Large intestine (tissue), 3 donors: ENCODE data around the gene NLRC5. TPM values are rescaled to one million over a fixed set of nuclear protein-coding genes. Genes with fewer than 3 reads are reported as not detected.

Experiments
- DNase-seq, 2 donors: peaks; one replicate each; pipeline versions ENCODE4 v3.0.0 to v3.0.0-alpha.2; 2013
- H3K27ac ChIP-seq: one replicate; pipeline ENCODE4 v1.5.1; 2013; ENCODE audit warnings: low read length
- H3K27me3 ChIP-seq: 2 replicates; pipeline ENCODE4 v1.6.1; 2013; ENCODE audit warnings: low read length; ENCODE audit not compliant: control insufficient read depth, insufficient read depth
- H3K36me3 ChIP-seq: 2 replicates; pipeline ENCODE4 v1.6.1; 2013; ENCODE audit warnings: low read length; ENCODE audit not compliant: control insufficient read depth, insufficient read depth
- H3K4me1 ChIP-seq: one replicate; pipeline ENCODE4 v1.6.1; 2013; ENCODE audit warnings: low read length; ENCODE audit not compliant: control insufficient read depth, insufficient read depth
- H3K4me3 ChIP-seq: one replicate; pipeline ENCODE4 v1.5.1; 2013; ENCODE audit warnings: low read length
- H3K9me3 ChIP-seq: one replicate; pipeline ENCODE4 v1.6.1; 2013; ENCODE audit warnings: mild to moderate bottlenecking, low read depth, low read length, moderate library complexity; ENCODE audit not compliant: control insufficient read depth
- WGBS: methylation state at CpG from one replicate; pipeline ENCODE4 v1.1.5; 2013; ENCODE audit warnings: low lambda C conversion rate; ENCODE audit not compliant: insufficient coverage; 5-methylcytosine and 5-hydroxymethylcytosine counted together
- polyA plus RNA-seq: library from polyadenylated mRNA; unstranded; fragments of 120-200 nt; gene quantifications from one replicate; pipeline ENCODE4 v1.2.1, GENCODE V29; 2013

NLRC5 gene
- polyA plus RNA-seq, 1 donor: 11.1 TPM

DNA sequence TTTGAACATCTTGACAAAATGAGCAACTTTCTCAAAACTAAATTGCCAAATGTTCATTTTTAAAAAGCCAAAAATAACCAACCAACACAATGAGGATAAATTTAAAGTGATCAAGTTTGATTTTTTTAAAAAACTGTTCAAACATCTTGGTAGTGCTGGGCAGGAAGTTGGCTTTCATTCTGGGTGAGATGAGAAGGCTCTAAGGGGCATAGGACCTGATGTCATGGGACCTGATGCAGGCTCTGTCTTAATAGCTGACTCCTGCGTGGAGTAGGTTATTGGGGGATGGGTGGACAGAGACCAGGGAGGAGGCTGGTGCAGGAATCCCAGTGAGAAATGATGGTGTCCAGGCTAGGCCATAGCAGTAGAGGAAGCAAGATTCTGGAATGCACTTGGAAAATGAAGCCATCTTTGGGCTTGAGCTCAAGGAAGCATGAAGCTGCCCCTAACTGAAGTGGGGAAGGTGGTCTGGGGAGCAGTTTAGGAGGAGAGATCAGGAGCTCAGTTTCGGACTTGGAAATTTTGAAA is 20.4 kb downstream of the NLRC5 start:
- Histone ChIP-seq H3K9me3 (no peaks in the 10 kb centered on the region), H3K36me3 (no peaks in the 10 kb centered on the region), H3K27me3 (no peaks in the 10 kb centered on the region), H3K27ac (no peak overlapping the region), H3K4me3 (no peak overlapping the region), H3K4me1 (no peaks in the 10 kb centered on the region)
- no peak for DNase-seq
- WGBS: no CpG with 5 or more reads among the region's 2 CpGs

DNA sequence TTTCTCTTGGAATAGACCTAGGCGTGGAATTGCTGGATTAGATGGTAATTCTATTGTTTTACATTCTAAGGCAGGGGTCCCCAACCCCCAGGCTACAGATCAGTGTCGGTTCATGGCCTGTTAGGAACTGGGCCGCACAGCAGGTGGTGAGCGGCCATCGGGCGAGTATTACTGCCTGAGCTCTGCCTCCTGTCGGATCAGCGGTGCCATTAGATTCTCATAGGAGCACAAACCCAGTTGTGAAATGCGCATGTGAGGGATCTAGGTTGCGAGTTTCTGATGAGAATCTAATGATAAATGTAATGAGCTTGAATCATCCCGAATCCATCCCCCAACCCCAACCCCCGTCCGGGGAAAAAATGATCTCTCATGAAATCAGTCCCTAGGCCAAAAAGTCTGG is 23.0 kb downstream of the NLRC5 start:
- Histone ChIP-seq H3K4me3 (no peak overlapping the region), H3K9me3 (no peaks in the 10 kb centered on the region), H3K27me3 (no peaks in the 10 kb centered on the region), H3K36me3 (no peaks in the 10 kb centered on the region), H3K4me1 (no peaks in the 10 kb centered on the region), H3K27ac (no peak overlapping the region)
- DNase-seq: no peak
- 90% methylated on average over 2 of the region's 13 CpGs for WGBS

DNA sequence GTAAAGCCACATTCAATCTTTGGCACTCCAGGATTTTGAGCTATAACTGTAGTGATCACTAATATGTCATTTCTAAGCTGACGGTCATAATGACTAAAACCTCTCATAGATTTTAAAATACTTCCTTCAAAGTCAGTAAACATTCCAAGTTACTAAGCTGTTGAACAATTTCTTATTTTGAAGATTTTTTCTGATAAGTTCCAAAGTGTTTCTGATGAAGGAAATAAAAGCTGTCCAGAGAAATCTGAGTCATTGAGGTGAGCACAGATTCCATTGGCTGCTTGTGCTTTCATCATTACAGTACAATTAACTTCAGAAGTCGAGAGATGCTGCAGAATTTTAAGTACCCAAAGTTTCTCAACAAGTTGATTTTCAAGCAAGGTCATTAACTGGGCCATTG is 23.9 kb downstream of the NLRC5 start:
- Histone ChIP-seq H3K4me3 (no peak overlapping the region), H3K27ac (no peak overlapping the region), H3K9me3 (no peaks in the 10 kb centered on the region), H3K27me3 (no peaks in the 10 kb centered on the region), H3K4me1 (no peaks in the 10 kb centered on the region), H3K36me3 (no peaks in the 10 kb centered on the region)
- no CpG with 5 or more reads among the region's 2 CpGs for whole genome bisulfite sequencing
- DNase-seq: no peak

DNA sequence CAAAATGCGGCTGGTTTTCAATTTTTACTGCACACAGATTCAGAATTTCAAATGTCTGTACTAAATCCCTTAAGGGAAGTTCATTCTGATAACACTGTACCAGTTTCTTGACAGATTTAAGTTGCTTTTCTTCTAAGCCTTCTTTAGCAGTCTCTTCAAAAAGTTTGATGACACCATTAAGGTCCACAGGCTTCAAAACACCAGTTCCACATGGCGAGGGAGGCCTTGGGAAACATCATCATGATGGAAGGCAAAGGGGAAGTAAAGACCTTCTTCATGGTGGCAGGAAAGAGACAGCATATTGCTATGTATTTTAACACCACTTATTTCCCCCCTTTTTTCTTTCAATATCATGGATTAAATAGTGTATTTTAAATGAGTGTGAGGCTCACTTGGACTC is 24.5 kb downstream of the NLRC5 start:
- Histone ChIP-seq H3K27ac (no peak overlapping the region), H3K4me3 (no peak overlapping the region), H3K27me3 (no peaks in the 10 kb centered on the region), H3K9me3 (no peaks in the 10 kb centered on the region), H3K36me3 (no peaks in the 10 kb centered on the region), H3K4me1 (no peaks in the 10 kb centered on the region)
- WGBS: no CpG with 5 or more reads among the region's 2 CpGs
- no peak for DNase-seq

DNA sequence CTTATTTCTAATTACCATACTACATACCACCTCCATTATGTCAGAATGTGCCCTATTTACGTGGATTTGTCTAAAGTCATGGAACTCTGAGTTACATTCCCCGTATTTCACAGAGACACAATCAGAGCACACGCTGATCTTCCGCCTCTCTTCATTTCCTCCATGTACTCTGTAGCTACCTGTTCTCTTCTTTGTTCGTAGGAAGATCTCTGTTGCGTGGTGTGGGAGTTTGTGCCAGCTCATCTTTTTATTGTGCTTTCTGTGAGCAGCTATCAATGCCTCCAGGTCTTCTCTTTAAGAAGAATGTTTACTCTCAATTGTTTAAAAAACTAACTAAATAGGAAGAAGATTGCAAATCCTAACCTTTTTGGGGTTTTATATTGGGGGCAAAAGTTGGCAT is 26.9 kb downstream of the NLRC5 start:
- no peaks in the 10 kb centered on the region for H3K27me3 ChIP-seq
- H3K27ac ChIP-seq: no peak overlapping the region
- WGBS: 96% methylated on average over 3 of the region's 6 CpGs
- DNase-seq: no peak
- H3K4me1 ChIP-seq: no peaks in the 10 kb centered on the region
- H3K4me3 ChIP-seq: no peak overlapping the region
- no peaks in the 10 kb centered on the region for H3K9me3 ChIP-seq
- peaks cover 4% of the 10 kb centered on the region for H3K36me3 ChIP-seq

DNA sequence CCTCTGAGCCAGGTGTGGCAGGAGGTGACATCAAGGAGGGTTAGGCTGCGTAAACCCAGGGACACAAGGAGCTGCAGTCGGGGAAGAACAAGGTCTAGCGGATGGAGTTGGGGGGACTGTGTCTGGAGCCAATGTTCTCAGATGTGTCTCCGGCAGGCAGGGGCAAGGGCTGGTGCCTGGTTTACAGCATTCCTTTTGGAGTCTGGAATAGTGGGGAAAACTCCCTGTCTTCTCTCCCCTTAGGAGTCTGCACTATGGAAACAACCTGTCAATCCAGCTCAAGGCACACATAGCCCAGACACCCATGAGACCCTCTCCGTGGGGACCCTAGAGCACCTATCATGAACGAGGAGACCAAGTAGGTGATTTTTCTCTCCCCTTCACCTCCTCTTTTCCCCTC is 27.5 kb downstream of the NLRC5 start:
- no peak overlapping the region for H3K27ac ChIP-seq
- H3K4me3 ChIP-seq: no peak overlapping the region
- no CpG with 5 or more reads among the region's 6 CpGs for WGBS
- no peak for DNase-seq
- no peaks in the 10 kb centered on the region for H3K9me3 ChIP-seq
- H3K27me3 ChIP-seq: no peaks in the 10 kb centered on the region
- H3K4me1 ChIP-seq: no peaks in the 10 kb centered on the region
- peaks cover 9% of the 10 kb centered on the region for H3K36me3 ChIP-seq

DNA sequence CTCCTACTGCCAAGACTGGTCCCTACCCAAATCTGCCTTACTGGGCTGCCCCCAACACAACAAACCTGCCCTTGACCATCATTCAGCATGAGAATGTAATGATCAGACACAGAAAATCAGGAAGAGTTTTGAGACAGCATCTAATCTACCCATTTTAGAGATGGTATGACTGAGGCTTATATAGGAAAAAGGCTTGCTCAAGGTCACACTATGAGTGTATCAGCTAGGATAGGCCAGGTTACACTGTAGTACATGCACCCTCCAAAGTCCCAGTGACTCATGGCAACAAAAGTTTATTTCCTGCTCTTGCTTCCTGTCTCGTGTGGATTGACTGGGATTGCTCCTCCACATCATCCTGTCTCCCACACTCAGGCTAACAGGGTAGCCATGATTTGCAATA is 27.9 kb downstream of the NLRC5 start:
- peaks cover 9% of the 10 kb centered on the region for H3K36me3 ChIP-seq
- H3K4me1 ChIP-seq: no peaks in the 10 kb centered on the region
- DNase-seq: no peak
- WGBS: 40% methylated on average over 1 of the region's 1 CpG
- H3K9me3 ChIP-seq: no peaks in the 10 kb centered on the region
- no peaks in the 10 kb centered on the region for H3K27me3 ChIP-seq
- H3K27ac ChIP-seq: no peak overlapping the region
- no peak overlapping the region for H3K4me3 ChIP-seq

DNA sequence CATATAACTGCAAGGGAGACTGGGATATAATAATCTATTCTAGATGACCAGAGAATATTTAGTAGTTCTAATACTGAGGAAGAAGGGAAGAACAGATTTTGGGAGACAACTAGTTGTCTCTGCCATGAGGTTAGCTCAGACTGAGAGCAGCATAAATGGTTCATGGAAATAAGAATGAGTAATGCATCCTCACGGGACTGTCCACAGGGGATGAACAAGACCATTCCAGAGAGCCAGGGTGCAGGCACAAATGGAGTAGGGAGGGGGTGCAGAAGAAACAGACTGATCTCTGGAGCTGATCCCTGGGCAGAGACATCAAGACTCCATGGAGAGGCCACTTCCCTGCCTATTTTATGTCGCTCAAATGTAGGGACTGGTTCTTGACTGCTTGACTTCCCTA is 30.4 kb downstream of the NLRC5 start:
- DNase-seq: no peak
- H3K4me1 ChIP-seq: peaks cover 13% of the 10 kb centered on the region
- WGBS: no CpG with 5 or more reads among the region's 2 CpGs
- no peak overlapping the region for H3K4me3 ChIP-seq
- H3K36me3 ChIP-seq: peaks cover 9% of the 10 kb centered on the region
- H3K9me3 ChIP-seq: no peaks in the 10 kb centered on the region
- H3K27me3 ChIP-seq: no peaks in the 10 kb centered on the region
- H3K27ac ChIP-seq: no peak overlapping the region

DNA sequence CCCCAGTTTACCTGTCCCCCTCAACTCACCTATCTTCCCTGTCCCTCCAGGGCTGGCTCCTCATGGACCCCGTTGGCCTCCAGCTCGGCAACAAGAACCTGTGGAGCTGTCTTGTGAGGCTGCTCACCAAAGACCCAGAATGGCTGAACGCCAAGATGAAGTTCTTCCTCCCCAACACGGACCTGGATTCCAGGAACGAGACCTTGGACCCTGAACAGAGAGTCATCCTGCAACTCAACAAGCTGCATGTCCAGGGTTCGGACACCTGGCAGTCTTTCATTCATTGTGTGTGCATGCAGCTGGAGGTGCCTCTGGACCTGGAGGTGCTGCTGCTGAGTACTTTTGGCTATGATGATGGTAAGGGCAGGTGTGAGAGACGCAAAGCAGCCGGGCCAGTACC is 31.3 kb downstream of the NLRC5 start:
- H3K4me1 ChIP-seq: peaks cover 13% of the 10 kb centered on the region
- peaks cover 9% of the 10 kb centered on the region for H3K36me3 ChIP-seq
- H3K27me3 ChIP-seq: no peaks in the 10 kb centered on the region
- no peaks in the 10 kb centered on the region for H3K9me3 ChIP-seq
- DNase-seq: no peak
- H3K4me3 ChIP-seq: no peak overlapping the region
- no CpG with 5 or more reads among the region's 8 CpGs for WGBS
- no peak overlapping the region for H3K27ac ChIP-seq

DNA sequence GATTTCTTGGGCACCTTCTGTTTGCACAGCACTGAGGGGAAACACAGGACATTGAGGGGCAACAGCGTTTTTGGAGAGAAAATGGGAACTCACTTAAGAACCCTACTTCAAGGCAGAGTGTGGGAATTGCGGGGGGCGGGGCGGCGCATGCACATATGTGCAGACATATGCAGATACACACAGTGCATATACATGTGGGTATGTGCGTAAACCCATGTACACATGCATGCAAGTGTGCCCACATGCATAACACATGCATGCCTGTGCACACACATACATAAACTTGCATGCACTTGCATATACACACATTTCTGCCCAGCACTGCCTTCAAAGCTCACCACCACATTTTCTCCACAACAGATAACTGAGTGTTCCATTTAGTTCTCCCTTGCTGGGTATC is 32.4 kb downstream of the NLRC5 start:
- H3K27me3 ChIP-seq: no peaks in the 10 kb centered on the region
- no peak overlapping the region for H3K4me3 ChIP-seq
- H3K4me1 ChIP-seq: peaks cover 13% of the 10 kb centered on the region
- H3K36me3 ChIP-seq: peaks cover 9% of the 10 kb centered on the region
- WGBS: no CpG with 5 or more reads among the region's 6 CpGs
- no peaks in the 10 kb centered on the region for H3K9me3 ChIP-seq
- no peak for DNase-seq
- no peak overlapping the region for H3K27ac ChIP-seq

DNA sequence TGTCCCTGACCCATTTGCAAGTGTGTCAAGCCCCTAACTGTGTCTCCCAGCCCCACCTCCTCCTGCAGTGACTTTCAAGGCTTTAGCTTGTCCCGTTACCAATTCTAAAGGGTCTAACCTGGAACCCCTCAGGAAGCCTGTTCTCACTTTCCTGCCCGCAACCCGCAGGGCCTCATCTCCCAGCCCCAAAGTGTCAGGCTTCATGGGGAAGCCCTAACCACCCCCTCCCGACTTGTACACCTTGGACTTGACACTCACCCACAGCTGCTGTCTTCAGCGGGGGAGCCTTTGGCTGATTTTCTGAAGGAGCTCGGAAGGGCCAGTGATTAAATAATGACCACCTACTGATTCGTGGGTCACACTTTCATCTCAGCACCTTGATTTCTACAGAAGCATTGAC is 33.1 kb downstream of the NLRC5 start:
- Histone ChIP-seq H3K4me3 (no peak overlapping the region), H3K27ac (no peak overlapping the region)
- WGBS: no CpG with 5 or more reads among the region's 7 CpGs

More for the DNA sequence above, 33.1 kb downstream of the NLRC5 start:
- H3K36me3 ChIP-seq: peaks cover 9% of the 10 kb centered on the region
- DNase-seq: no peak
- H3K27me3 ChIP-seq: no peaks in the 10 kb centered on the region
- H3K9me3 ChIP-seq: no peaks in the 10 kb centered on the region
- peaks cover 13% of the 10 kb centered on the region for H3K4me1 ChIP-seq
